ENCODE measurements around the gene KRR1.

DNA sequence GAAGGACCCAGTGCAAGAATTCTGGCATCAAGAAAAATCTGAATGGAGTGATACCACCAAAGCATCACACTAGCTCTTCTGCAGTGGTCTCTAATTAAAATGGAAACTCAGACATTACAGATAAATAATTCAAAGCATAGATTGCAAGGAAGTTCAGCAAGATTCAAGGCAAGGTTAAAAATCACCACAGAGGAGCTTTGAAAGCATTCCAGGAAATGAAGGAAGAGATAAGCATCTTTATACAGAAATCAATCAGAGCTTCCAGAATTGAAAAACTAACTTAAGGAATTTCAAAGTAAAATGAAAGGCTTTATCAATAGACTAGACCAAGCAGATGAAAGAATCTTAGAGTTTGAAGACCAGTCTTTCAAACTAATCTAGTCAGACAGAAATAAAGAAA lies 51.2 kb downstream of the KRR1 start:
- TF ChIP-seq CTCF (IDR thresholded peaks at IDR 0.05 in 4 of 5, conservative IDR thresholded peaks at IDR 0.05 in 1 of 5): no peak
- no peak for TF ChIP-seq POLR2A (IDR thresholded peaks at IDR 0.05)

Data from gastrocnemius medialis (tissue), 4 donors.